Stimulated activated CD8-positive, alpha-beta memory T cell treated with anti-CD3 and anti-CD28 coated beads, Interleukin-4, amount 100 ng/mL, for 1 hour (primary cell): ENCODE results near the gene PTS.

ENCODE experiments used
- DNase-seq, 2 donors: peaks; one replicate each; pipeline ENCODE4 v3.0.0-alpha.2; 2020; ENCODE audit warnings: low read depth in 2 of 2, low spot score in 1 of 2

PTS gene

GRCh38 chr11:112260490-112260889, 34.3 kb downstream of the PTS start, which contains the start of gene PLET1:
TSS of gene PLET1 (minus strand) at chr11:112260860. CDS start at chr11:112260589, 271 bp downstream.
- DNase-seq, result no peak

- DNase-seq, result no peak
Observed at GRCh38 chr11:112265659-112266409, 39.6 kb downstream of the PTS start.

DNA sequence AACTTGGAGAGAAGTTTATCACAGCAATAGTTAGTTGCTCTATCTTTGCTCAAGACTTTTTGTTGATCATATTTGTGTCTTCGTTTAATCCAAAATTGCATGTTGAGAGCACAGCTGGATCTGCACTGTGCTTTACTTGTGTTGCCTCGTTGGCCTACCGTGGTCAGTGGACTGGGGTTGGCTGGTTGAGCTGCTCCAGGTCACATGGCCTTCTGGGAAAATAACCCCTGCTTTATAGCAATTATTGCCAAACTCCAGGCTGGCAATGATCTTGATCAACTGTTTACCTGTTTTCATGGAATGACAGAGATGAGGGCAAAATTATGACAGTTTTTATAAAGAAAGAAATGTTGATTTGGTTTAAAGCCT, 40.2 kb downstream of the PTS start:
- DNase-seq, result no peak

DNA sequence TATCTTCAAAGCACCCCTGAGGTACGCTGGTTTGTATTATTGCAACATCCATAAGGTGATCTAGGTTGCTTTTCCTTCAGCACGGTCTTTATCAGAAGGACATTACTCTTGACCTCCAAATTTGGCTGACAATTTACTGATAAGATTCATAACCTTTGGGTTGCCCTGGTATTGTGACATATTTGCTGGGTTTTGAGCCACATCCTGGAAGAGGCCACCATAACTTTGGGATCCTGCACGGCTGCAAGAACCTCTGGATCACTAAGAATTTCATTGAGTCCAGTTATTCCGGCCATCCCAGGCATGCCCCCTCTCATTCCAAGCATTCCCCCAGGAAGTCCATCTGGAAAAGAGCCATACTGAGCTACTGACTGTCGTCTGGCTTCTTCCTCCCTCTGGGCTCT, 41.0 kb downstream of the PTS start:
- no peak for DNase-seq

- no peak for DNase-seq
Observed at GRCh38 chr11:112268406-112268805, 42.2 kb downstream of the PTS start.

GRCh38 chr11:112269139-112269538, 42.9 kb downstream of the PTS start:
- no peak for DNase-seq

GRCh38 chr11:112270551-112271180, 44.4 kb downstream of the PTS start:
- no peak for DNase-seq

- DNase-seq, result no peak
Observed at GRCh38 chr11:112271242-112271641, 45.0 kb downstream of the PTS start.

- DNase-seq, result no peak
Observed at GRCh38 chr11:112273066-112273465, 46.8 kb downstream of the PTS start.

- no peak for DNase-seq
Observed at GRCh38 chr11:112274007-112274783, 48.0 kb downstream of the PTS start.

DNA sequence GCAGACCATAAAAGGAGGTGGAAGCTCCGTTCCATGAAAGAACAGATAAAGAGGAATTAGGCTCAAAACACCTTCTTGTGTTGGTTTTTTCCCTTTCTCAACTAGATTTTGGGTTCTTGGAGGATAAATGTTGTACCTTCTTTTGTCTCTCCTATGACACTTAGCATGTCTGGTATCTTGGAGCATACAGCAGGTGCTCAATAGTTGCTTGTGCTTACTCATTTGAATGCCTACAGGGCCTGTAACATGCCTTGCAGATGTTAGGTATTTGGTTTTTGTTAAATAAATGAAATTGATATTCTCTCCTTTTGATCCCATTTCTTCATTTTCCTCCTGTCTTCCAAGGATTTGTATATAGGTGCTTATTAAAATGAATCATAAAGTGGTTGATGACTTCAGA, 50.8 kb downstream of the PTS start:
- no peak for DNase-seq

GRCh38 chr11:112277941-112278340, 51.7 kb downstream of the PTS start:
- DNase-seq, result no peak

DNA sequence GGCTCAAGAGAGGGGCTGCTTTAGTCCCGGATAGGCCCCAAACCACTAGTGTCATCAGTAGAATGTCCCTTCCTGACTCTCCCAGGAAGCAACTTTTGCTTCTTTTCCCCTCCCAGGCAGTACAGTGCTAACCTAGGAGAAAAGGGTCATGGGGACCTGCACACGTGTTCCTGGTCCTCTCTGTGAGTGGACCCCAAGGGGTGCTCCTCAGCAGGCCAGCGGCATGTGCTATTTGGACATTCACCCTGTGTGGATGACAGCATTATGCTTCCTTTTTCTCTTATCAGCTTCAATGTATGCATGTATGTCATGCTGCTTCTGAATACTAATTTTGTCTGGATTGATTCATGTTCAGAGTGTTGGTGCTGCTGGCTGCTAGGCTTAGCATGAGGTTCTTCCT, 52.6 kb downstream of the PTS start:
- DNase-seq, result no peak

DNA sequence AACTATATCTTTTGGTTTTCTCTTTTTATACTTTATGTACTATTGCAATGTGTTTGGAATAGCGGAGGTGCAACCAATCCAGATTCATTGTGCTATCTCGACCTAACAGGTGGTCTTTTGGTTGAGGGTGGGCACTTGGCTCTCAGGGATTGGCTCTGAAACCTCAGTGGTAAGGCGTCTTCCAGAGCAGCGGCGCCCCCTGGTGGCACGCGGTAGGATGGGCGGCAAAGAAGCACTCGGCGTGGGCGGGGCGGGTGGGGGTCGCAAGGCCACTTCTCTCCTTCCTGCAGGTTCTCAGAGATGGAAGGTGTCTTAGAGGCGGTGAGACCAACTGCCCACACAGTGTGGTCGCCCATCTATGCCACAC, 53.7 kb downstream of the PTS start:
- peak; percentile 46 to 59 for DNase-seq

- peak; percentile 22 to 47 for DNase-seq
Observed at GRCh38 chr11:112280268-112281126, 54.3 kb downstream of the PTS start.

- DNase-seq, result no peak
Observed at GRCh38 chr11:112281726-112282125, 55.5 kb downstream of the PTS start.
